Thyroid gland (tissue), 4 donors: ENCODE results near the gene PM20D1.

Experiments
- POLR2A ChIP-seq, 2 donors: fragments of 450-650 bp; IDR thresholded peaks; one replicate each; pipeline ENCODE4 v1.6.1; 2017; ENCODE audit warnings: antibody characterized with exemption in 2 of 2, mild to moderate bottlenecking in 2 of 2, moderate library complexity in 1 of 2
- TF ChIP-seq, protein P1 (sequence below), 6 experiments: fragments of 200-600 bp in 3 of 6; fragments of 450-650 bp in 3 of 6; sonication (generic) in 3 of 6; IDR thresholded peaks; one replicate each; pipeline ENCODE4 v1.5.1; 2016 to 2019; ENCODE audit warnings: antibody characterized with exemption in 6 of 6, mild to moderate bottlenecking in 2 of 6, inconsistent platforms in 1 of 6, moderate library complexity in 1 of 6

DNA sequence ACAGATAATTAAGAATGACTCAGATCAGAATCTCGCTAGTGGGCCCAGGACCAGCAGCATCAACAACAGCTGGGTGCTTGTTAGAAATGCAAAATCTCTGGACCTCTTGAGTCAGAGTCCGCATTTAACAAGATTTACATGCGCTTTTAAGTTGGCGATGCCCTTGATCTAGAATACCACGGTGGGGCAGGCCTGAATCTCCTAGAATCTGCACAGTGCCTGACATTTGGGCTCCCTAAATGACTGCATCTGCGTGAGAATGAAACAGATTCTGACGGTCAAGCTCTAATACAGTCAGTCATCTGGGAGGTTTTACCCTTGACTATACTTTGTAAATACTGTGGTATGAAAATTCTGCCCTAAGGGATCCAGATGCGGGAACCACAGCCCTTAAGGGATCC, 57.5 kb downstream of the PM20D1 start:
- TF ChIP-seq POLR2A (IDR thresholded peaks at IDR 0.05): no peak
- TF ChIP-seq, protein P1, sequence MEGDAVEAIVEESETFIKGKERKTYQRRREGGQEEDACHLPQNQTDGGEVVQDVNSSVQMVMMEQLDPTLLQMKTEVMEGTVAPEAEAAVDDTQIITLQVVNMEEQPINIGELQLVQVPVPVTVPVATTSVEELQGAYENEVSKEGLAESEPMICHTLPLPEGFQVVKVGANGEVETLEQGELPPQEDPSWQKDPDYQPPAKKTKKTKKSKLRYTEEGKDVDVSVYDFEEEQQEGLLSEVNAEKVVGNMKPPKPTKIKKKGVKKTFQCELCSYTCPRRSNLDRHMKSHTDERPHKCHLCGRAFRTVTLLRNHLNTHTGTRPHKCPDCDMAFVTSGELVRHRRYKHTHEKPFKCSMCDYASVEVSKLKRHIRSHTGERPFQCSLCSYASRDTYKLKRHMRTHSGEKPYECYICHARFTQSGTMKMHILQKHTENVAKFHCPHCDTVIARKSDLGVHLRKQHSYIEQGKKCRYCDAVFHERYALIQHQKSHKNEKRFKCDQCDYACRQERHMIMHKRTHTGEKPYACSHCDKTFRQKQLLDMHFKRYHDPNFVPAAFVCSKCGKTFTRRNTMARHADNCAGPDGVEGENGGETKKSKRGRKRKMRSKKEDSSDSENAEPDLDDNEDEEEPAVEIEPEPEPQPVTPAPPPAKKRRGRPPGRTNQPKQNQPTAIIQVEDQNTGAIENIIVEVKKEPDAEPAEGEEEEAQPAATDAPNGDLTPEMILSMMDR (IDR thresholded peaks at IDR 0.05): no peak
